ENCODE data around the gene PRR22.
"Not testable (repeated sequence)": the region's sequence is repeated elsewhere in the genome, so short reads cannot be mapped to it uniquely, and the experiment has no call there.

The PRR22 gene

GRCh38 chr19:5753743-5754142 is 30.8 kb downstream of the PRR22 start:
- DNase-seq (ENCODE audit: low read depth in 2 of 3, low spot score in 1 of 3), result no peak

GRCh38 chr19:5751709-5752108 is 32.8 kb downstream of the PRR22 start:
- DNase-seq (ENCODE audit: low read depth in 2 of 3, low spot score in 1 of 3), result no peak

GRCh38 chr19:5749505-5749904 is 35.0 kb downstream of the PRR22 start:
- no peak for DNase-seq (ENCODE audit: low read depth in 2 of 3, low spot score in 1 of 3)

- not testable (repeated sequence) for DNase-seq (ENCODE audit: low read depth in 2 of 3, low spot score in 1 of 3)
Observed at GRCh38 chr19:5748920-5749319, 35.6 kb downstream of the PRR22 start.

- DNase-seq (ENCODE audit: low read depth in 2 of 3, low spot score in 1 of 3), result not testable (repeated sequence)
Observed at GRCh38 chr19:5744999-5745398, 39.5 kb downstream of the PRR22 start.

- no peak for DNase-seq (ENCODE audit: low read depth in 2 of 3, low spot score in 1 of 3)
Observed at GRCh38 chr19:5743630-5744029, 40.9 kb downstream of the PRR22 start.

- DNase-seq (ENCODE audit: low read depth in 2 of 3, low spot score in 1 of 3), result no peak
Observed at GRCh38 chr19:5742051-5742450, 42.5 kb downstream of the PRR22 start.

- no peak for DNase-seq (ENCODE audit: low read depth in 2 of 3, low spot score in 1 of 3)
Observed at GRCh38 chr19:5738423-5738822, 46.1 kb downstream of the PRR22 start.

- DNase-seq (ENCODE audit: low read depth in 2 of 3, low spot score in 1 of 3), result not testable (repeated sequence)
Observed at GRCh38 chr19:5733172-5733571, 51.4 kb downstream of the PRR22 start.
